Stimulated activated memory B cell treated with anti-CD40 and anti-IgM and Interleukin-4, amounts not matched to agents 10 μg/mL and 1 μg/mL and 100 μg/mL, for 72 hours (primary cell): Measurements from ENCODE around the gene MT1M.

Source experiments
- ATAC-seq: fragments of 150-1000 bp; cut with Tn5 transposase; 2 replicates; pipeline ENCODE4 v1.10.0; 2021
- H3K27ac Mint-ChIP-seq: one replicate; pipeline ENCODE4 v1.8.0; 2022; ENCODE audit warnings: mild to moderate bottlenecking, mixed read lengths
- H3K27me3 Mint-ChIP-seq: one replicate; pipeline ENCODE4 v1.8.0; 2022; ENCODE audit warnings: mixed read lengths
- H3K36me3 Mint-ChIP-seq: one replicate; pipeline ENCODE4 v1.8.0; 2022; ENCODE audit warnings: mixed read lengths
- H3K4me1 Mint-ChIP-seq: one replicate; pipeline ENCODE4 v1.8.0; 2022; ENCODE audit warnings: mixed read lengths
- H3K4me3 Mint-ChIP-seq: one replicate; pipeline ENCODE4 v1.8.0; 2022; ENCODE audit warnings: mild to moderate bottlenecking, moderate library complexity, mixed read lengths
- H3K9me3 Mint-ChIP-seq: one replicate; pipeline ENCODE4 v1.8.0; 2022; ENCODE audit warnings: mixed read lengths

The MT1M gene

GRCh38 chr16:56606071-56606475, 26.4 kb upstream of the MT1M start:
- H3K4me1 Mint-ChIP-seq = peaks cover 35% of the 10 kb centered on the region
- H3K27ac Mint-ChIP-seq = no peak overlapping the region
- no peaks in the 10 kb centered on the region for H3K9me3 Mint-ChIP-seq
- no peaks in the 10 kb centered on the region for H3K36me3 Mint-ChIP-seq
- H3K4me3 Mint-ChIP-seq = no peak overlapping the region
- ATAC-seq = no peak
- H3K27me3 Mint-ChIP-seq = peaks cover 4% of the 10 kb centered on the region

GRCh38 chr16:56606476-56607108, 25.9 kb upstream of the MT1M start:
- no peaks in the 10 kb centered on the region for H3K27me3 Mint-ChIP-seq
- peaks cover 41% of the 10 kb centered on the region for H3K4me1 Mint-ChIP-seq
- H3K4me3 Mint-ChIP-seq = no peak overlapping the region
- no peak overlapping the region for H3K27ac Mint-ChIP-seq
- ATAC-seq = no peak
- H3K9me3 Mint-ChIP-seq = no peaks in the 10 kb centered on the region
- no peaks in the 10 kb centered on the region for H3K36me3 Mint-ChIP-seq

DNA sequence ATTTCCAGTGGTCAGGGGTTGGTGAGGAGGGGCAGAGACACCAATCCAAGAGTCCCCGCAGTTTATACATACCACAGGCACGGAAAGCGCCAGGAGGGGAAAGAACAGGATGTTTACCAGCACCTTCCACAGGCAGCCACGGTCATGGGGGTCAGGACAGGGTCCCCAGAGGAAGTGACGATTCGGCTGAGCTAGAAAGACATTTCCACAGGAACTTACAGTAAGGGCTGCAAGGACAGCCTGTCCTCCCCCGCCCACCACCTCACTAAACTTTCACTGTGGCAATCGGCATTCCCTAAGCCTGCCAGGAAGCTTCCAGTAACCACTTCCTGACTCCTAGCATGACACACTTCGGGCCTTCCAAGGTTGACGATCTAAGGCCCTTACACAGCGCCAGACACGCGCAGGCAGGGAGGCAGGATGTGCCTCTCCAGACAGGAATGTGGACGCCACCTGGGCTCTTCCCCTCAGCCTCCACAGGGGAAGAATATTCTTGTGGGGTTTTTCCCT, 25.3 kb upstream of the MT1M start:
- ATAC-seq = no peak
- Mint-ChIP-seq H3K27ac (no peak overlapping the region), H3K4me3 (no peak overlapping the region), H3K27me3 (no peaks in the 10 kb centered on the region), H3K36me3 (no peaks in the 10 kb centered on the region), H3K4me1 (peaks cover 41% of the 10 kb centered on the region), H3K9me3 (no peaks in the 10 kb centered on the region)

DNA sequence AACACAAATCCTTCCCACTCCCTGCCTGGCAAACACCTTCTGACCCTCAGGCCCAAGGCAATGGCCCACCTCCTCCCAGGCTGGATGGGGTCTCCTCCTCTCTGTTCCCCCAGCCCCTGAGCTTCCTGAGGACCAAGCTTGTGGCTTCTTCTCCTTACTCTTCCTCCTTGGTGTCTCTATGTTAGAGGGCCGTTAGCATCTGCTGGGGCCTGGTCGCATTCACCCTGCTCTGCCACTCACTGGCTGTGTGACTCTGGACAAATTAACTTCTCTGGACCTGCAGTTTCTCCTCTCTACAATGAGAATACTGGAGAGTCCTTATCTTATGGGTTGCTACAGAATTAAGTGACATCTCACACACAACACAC, 24.8 kb upstream of the MT1M start:
- Mint-ChIP-seq H3K9me3 (no peaks in the 10 kb centered on the region), H3K4me1 (peaks cover 41% of the 10 kb centered on the region), H3K36me3 (no peaks in the 10 kb centered on the region), H3K27me3 (no peaks in the 10 kb centered on the region), H3K27ac (peak overlapping the region; percentile 76), H3K4me3 (peak overlapping the region; percentile 87)
- no peak for ATAC-seq

GRCh38 chr16:56608043-56608875, 24.2 kb upstream of the MT1M start, which contains the start of gene MT2A:
Gene MT2A (plus strand): TSS chr16:56608584. CDS start chr16:56608656, 72 bp downstream.
- Mint-ChIP-seq H3K27me3 (no peaks in the 10 kb centered on the region), H3K4me3 (peak within 1 kb of the TSS; percentile 87), H3K9me3 (no peaks in the 10 kb centered on the region), H3K36me3 (no peaks in the 10 kb centered on the region), H3K4me1 (peaks cover 41% of the 10 kb centered on the region), H3K27ac (peak within 1 kb of the TSS; percentile 76)
- peak; percentile 94 for ATAC-seq

- H3K4me3 Mint-ChIP-seq = peak overlapping the region; percentile 87
- no peaks in the 10 kb centered on the region for H3K27me3 Mint-ChIP-seq
- ATAC-seq = no peak
- no peaks in the 10 kb centered on the region for H3K36me3 Mint-ChIP-seq
- H3K9me3 Mint-ChIP-seq = no peaks in the 10 kb centered on the region
- H3K27ac Mint-ChIP-seq = peak overlapping the region; percentile 76
- peaks cover 41% of the 10 kb centered on the region for H3K4me1 Mint-ChIP-seq
These were observed 23.5 kb upstream of the MT1M start for GRCh38 chr16:56608876-56609462.

DNA sequence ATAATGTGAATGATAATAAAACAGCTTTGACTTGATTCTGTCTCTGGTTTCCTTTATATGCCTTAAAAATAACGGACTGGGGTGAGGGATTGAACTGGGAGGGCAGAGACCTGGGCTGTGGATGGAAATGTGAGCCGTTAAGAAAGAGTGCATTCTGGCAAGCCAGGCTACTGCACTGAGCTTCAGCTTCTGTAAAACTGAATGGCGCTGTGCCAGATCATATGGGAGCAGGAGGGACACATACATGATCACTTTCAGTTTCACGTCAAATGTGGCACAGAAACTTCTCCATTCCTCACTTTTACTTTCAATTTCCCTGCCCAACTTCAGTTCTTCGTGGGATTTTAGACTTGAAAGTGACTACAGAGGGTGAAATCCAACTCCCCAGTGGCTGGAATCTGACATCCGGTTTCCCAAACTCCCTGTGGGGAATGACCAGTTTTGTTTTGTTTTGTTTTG, 23.0 kb upstream of the MT1M start:
- Mint-ChIP-seq H3K27me3 (no peaks in the 10 kb centered on the region), H3K36me3 (no peaks in the 10 kb centered on the region), H3K9me3 (no peaks in the 10 kb centered on the region), H3K4me1 (peaks cover 41% of the 10 kb centered on the region), H3K4me3 (peak overlapping the region; percentile 87), H3K27ac (peak overlapping the region; percentile 76)
- peak; percentile 79 for ATAC-seq

GRCh38 chr16:56610017-56610608, 22.3 kb upstream of the MT1M start:
- Mint-ChIP-seq H3K9me3 (no peaks in the 10 kb centered on the region), H3K4me1 (peaks cover 41% of the 10 kb centered on the region), H3K4me3 (peak overlapping the region; percentile 87), H3K36me3 (no peaks in the 10 kb centered on the region), H3K27me3 (no peaks in the 10 kb centered on the region), H3K27ac (peak overlapping the region; percentile 76)
- peak; percentile 71 for ATAC-seq

DNA sequence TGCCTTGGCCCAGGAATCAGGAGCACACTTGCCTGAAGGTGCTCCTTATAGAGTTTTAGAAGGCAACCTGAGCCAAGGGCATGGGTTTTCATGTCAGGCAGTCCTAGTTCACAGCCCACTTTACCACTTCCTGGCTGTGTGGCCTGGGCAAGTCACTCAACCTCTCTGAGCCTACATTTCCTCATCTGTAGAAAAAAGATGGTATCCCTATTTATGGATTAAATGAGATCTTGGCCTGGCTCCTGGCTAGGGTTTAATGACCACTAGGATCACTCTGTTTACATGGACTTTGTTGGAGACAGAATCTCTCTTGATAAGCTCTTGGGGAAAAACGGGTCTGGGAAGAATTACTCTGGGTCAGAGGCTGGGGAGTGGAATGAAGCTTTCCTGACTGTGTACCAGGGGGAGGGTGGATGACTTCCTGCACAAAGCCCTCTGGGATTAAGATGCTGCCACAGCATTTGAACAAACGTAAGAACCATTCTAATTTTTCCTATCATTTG, 21.8 kb upstream of the MT1M start:
- Mint-ChIP-seq H3K27ac (peak overlapping the region; percentile 76), H3K9me3 (no peaks in the 10 kb centered on the region), H3K36me3 (no peaks in the 10 kb centered on the region), H3K4me3 (peak overlapping the region; percentile 87), H3K27me3 (no peaks in the 10 kb centered on the region), H3K4me1 (peaks cover 41% of the 10 kb centered on the region)
- no peak for ATAC-seq

GRCh38 chr16:56611281-56611833, 21.1 kb upstream of the MT1M start:
- ATAC-seq = no peak
- H3K27me3 Mint-ChIP-seq = peaks cover under 1% of the 10 kb centered on the region
- peak overlapping the region; percentile 76 for H3K27ac Mint-ChIP-seq
- H3K4me3 Mint-ChIP-seq = peak overlapping the region; percentile 16
- peaks cover 41% of the 10 kb centered on the region for H3K4me1 Mint-ChIP-seq
- H3K36me3 Mint-ChIP-seq = no peaks in the 10 kb centered on the region
- H3K9me3 Mint-ChIP-seq = no peaks in the 10 kb centered on the region

- Mint-ChIP-seq H3K27ac (no peak overlapping the region), H3K9me3 (no peaks in the 10 kb centered on the region), H3K4me3 (no peak overlapping the region), H3K27me3 (peaks cover 24% of the 10 kb centered on the region), H3K36me3 (no peaks in the 10 kb centered on the region), H3K4me1 (peaks cover 38% of the 10 kb centered on the region)
- ATAC-seq = no peak
These were observed 18.8 kb upstream of the MT1M start for GRCh38 chr16:56613706-56614105.

DNA sequence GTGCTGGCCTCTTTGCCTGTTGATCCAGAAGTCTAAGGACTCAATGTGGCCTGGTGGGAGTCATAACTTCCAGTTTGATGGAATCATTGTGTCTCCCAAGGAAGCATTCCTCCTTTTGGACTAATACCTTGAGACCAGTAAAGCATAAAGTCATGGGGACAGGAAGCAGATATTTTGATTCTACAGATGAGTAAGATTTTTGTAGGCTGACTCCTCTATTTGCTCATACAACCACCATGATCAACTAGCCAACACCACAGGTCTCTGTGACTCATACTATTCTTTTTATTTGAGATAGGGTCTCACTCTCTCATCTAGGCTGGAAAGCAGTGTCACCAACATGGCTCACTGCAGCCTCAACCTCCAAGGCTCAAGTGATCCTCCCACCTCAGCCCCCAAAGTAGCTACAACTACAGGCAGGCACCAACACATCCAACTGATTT, 17.9 kb upstream of the MT1M start:
- H3K36me3 Mint-ChIP-seq = no peaks in the 10 kb centered on the region
- no peak overlapping the region for H3K4me3 Mint-ChIP-seq
- ATAC-seq = no peak
- no peaks in the 10 kb centered on the region for H3K9me3 Mint-ChIP-seq
- no peak overlapping the region for H3K27ac Mint-ChIP-seq
- peaks cover 33% of the 10 kb centered on the region for H3K27me3 Mint-ChIP-seq
- peaks cover 30% of the 10 kb centered on the region for H3K4me1 Mint-ChIP-seq

DNA sequence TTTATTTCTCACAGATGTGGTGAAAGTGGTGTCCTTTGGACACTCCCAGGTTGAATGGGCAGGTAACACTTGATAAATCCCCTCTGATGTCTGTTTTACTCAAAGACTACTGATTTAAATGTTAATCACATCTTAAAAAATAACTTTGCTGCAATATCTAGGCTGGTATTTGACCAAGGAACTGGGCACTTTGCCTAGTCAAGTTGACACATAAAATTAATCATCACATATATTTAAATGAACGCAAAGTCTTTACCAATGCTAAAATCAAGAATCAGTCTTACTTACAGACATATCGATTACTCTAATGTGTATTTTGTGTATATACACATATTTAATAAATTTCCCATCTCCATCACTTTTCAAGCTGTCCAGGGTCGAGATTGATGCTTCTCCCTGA, 17.1 kb upstream of the MT1M start:
- peaks cover 34% of the 10 kb centered on the region for H3K27me3 Mint-ChIP-seq
- no peaks in the 10 kb centered on the region for H3K36me3 Mint-ChIP-seq
- no peak overlapping the region for H3K4me3 Mint-ChIP-seq
- no peak for ATAC-seq
- no peaks in the 10 kb centered on the region for H3K9me3 Mint-ChIP-seq
- peaks cover 23% of the 10 kb centered on the region for H3K4me1 Mint-ChIP-seq
- H3K27ac Mint-ChIP-seq = no peak overlapping the region

GRCh38 chr16:56616608-56617211, 15.7 kb upstream of the MT1M start:
- peak overlapping the region; percentile 44 for H3K4me3 Mint-ChIP-seq
- no peak for ATAC-seq
- no peak overlapping the region for H3K27ac Mint-ChIP-seq
- H3K9me3 Mint-ChIP-seq = no peaks in the 10 kb centered on the region
- peaks cover 34% of the 10 kb centered on the region for H3K27me3 Mint-ChIP-seq
- H3K4me1 Mint-ChIP-seq = peaks cover 10% of the 10 kb centered on the region
- H3K36me3 Mint-ChIP-seq = no peaks in the 10 kb centered on the region
